NCI-H748 treated with DMSO at 0.1 percent for 48 hours (cell line): ENCODE results near the gene ZNF273.
"Not testable (repeated sequence)": the region's sequence is repeated elsewhere in the genome, so short reads cannot be mapped to it uniquely, and the experiment has no call there.

ENCODE experiments used
- DNase-seq: peaks from one replicate; lab custom pipeline; 2025; lab: John Stamatoyannopoulos, UW

Gene ZNF273

DNA sequence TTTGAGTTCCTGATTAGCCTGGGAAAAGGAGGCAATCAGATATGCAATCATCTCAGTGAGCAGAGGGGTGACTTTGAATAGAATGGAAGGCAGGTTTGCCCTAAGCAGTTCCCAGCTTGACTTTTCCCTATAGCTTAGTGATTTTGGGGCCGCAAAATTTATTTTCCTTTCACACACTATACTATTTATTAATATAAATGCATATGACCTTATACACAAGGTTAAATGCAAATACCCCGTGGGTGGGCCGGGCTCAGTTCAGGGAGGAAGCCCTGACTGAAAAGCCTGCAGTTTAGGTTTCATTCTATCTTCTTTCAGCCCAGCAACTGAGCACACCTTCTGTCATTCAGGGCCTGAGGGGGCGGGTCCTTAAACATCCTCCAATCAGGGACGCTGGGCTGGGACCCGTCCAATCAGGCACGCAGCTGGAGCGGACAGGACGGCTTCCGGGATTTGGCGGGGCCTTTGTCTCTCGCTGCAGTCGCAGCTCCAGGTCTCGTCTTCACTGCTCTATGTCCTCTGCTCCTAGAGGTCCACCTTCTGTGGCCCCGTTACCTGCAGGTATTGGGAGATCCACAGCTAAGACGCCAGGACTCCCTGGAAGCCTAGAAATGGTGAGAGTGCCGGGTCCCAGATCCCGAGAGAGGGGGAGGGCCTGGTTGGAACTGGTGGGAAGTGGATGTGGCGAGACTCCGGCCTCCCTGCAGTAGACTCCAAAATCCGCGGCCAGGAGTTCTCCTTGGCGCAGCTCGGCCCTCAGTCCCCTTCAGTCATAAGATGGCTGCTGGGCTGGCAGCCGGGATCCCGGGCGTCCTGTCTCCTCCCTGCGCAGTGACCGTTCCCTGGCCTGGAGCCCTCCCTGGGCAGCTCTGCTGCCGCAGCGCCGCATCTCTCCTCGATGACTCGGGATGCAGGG is at the start of gene ZNF273:
Gene ZNF273, plus strand, starts transcription at position 468 of the 916 bp plus-strand sequence. Its CDS starts 45 bp downstream, at position 513.
- DNase-seq: peak; percentile 88

DNA sequence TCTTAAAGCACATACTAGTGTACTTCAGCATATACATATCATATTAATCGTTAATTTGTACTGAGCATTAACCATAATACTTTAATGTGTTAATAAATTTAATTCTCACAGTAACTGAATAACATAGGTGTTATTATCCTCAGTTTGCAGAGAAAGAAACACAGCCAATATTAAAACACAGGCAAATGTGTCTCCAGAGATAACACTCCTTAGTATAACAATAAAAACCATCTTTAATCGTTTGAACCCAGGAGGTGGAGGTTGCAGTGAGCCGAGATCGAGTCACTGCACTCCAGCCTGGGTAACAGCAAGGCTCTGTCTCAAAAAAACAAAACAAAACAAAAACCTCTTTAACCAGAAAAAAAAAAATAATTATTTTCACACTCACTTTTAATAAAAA is 49.4 kb upstream of the ZNF273 start:
- DNase-seq: no peak

DNA sequence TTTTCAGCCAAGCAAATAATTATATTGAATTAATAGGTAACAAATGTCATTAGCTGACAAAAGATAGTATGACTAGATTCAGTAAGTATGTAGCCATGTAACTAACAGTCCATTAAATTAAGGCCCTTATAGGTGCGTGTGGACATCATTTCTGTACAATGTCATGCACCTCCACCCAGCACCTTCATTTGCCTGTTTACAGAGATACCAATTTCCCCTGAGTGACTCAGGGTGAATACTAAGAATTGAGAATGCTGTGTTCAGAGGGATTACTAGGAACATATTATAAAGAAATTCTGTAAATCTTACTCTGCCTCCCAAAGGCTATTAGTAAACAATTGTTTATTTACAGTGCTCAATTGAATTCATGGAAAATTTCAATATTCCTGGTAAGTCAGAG is 48.1 kb upstream of the ZNF273 start:
- no peak for DNase-seq

DNA sequence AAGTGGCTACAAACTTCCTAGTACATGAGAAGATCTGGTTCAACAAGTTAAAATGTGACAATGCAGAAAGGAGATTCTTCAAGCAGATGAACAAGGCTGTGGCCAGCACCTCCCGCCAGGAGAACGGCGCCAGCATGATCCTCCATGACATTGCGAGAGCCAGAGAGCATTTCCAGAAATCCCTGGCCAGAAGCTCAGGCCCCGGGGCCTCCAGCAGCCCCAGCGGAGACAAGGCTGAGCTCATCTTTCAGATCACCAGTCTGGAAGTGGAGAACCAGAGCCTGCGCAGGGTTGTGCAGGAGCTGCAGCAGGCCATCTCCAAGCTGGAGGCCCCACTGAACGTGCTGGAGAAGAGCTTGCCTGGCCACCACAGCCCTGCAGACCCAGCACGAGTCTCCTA is 40.1 kb upstream of the ZNF273 start:
- DNase-seq: no peak

DNA sequence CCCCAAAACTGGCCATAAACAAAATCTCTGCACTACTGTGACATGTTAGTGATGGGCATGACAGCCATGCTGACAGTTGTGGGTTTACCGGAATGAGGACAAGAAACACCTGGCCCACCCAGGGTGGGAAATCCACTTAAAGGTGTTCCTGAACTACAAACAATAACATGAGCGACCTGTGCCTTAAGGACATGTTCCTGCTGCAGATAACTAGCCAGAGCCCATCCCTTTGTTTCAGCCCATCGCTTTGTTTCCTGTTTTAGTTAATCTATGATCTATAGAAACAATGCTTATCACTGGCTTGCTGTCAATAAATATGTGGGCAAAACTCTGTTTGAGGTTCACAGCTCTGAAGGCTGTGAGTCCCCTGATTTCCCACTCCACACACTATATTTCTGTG is 39.5 kb upstream of the ZNF273 start:
- not testable (repeated sequence) for DNase-seq

DNA sequence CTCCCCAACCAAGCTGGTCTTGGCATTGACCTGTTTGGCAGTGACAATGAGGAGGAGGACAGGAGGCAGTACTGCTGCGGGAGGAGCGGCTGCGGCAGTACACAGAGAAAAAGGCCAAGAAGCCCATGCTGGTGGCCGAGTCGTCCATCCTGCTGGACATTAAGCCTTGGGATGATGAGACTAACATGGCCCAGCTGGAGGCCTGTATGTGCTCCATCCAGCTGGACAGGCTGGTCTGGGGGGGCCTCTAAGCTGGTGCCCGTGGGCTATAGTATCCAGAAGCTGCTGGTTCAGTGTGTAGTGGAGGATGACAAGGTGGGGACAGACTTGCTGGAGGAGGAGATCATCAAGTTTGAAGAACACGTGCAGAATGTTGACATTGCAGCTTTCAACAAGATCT is 39.1 kb upstream of the ZNF273 start:
- DNase-seq: no peak

DNA sequence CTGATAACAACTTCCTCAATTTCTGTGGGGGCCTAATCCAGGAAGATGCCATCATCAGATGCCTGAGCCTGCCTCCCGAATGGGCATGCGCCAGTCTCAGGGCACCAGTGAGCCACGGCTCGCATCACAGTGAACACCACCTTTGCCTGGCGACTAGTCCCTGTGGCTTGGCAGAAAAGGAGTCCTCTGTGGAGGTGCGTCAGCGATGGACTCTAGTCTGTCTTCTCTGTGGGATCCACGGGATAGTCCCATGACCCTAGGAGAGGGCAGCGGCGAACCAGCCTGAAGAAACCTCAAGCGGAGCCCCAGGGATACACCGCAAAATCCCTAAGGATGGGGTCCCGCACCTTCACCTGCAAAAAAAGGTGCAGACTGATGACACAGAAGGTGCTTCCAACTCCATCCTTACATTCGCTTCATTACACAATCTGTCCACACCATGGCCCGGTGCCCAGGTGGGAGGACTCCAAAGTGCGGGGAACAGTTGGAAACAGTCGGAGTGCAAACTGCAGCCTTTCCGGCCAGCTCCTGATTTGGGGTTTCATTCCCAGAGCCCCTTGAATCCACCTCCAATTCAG is 35.1 kb upstream of the ZNF273 start:
- no peak for DNase-seq

DNA sequence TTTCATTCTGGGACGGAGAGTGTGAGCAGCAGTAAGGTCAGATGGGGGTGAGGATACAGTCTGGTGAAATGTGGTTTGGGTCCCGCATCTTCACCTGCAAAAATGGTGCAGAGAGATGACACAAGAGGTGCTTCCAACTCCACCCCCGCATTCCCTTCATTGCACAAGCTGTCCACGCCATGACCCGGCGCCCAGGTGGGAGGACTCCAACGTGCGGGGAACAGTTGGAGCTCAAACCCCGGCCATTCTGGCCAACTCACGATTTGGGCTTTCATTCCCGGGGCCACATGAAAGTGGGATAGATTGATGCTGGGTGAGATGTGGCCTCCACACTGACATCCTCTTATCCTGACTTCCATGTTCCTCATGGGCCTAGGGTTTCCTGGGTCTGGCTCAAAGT is 34.6 kb upstream of the ZNF273 start:
- no peak for DNase-seq

DNA sequence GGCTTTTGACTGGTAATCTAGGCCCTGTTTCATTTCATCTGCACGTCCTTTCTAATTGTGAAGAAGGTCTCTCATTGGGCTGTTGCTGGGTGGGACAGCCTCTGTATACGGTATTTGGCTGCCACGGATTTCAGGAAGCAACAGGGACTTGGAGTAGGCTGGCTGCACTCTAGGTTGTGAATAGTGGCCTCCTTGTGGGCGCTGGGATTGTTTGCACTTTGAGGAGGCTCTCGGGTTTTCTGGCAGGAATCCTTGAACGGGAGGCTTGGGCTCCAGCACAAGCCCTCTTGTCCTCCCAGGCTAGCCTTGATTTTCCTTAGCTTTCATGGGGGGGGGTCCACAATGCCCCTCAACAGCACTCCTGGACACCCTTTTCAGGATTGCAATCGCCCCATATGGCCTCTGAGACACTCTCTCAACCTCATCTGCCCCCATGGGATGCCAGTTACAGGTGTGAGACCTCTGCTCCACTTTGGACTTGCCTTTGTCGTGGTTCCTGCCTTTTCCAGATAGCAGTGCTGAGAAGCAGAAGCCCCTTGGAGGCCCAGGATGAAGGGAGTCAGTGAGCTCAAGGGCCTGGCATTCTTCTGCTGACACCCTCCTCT is 33.9 kb upstream of the ZNF273 start:
- DNase-seq: no peak

DNA sequence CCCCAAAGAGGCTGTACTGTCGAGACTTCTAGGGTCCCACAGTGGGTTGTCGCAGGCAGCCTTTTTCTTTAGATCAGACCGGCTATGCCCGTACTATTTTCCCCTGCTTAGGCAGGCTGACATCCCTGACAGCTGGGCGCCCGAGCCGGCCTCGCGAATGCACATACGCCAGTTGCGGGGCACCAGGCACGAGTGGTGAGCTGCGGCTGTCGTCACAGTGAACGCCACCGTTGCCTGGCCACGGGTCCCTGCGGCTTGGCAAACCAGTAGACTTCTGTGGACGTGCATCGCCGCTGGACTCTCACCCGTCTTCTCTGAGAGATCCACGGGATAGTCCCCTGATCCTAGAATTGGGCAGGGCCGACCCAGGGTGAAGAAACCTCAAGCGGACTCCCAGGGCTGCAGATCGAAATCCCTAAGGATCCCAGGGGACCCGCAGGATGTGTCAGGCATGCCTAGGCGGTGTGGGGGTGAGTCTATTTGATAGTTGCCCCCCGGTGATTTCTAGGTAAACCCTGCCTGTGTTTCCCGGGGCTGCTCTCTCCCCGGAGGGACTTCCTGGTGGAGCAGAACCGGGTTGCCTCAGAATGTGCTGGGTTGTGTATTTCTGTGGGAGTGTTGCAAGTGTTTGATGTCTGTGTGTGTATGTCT is 33.0 kb upstream of the ZNF273 start:
- no peak for DNase-seq

DNA sequence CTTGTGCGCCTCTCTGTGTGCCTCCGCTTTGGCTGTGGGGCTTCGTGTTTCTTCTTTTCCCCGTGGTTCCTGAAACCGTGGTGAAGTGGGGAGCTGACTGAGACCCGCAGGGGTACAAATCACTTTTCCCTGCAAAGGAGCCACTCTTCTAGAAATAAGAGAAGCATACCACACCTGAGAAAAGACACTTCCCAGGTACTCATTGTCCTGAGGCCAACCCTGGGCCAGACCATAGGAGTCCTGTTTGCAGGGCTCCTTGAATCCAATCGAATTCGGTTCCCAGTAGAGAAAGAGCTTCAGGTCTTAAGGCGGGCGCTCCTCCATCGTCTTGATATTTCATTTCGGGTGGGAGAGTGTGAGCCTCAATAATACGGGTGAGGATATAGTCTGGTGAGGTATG is 32.4 kb upstream of the ZNF273 start:
- DNase-seq: no peak

DNA sequence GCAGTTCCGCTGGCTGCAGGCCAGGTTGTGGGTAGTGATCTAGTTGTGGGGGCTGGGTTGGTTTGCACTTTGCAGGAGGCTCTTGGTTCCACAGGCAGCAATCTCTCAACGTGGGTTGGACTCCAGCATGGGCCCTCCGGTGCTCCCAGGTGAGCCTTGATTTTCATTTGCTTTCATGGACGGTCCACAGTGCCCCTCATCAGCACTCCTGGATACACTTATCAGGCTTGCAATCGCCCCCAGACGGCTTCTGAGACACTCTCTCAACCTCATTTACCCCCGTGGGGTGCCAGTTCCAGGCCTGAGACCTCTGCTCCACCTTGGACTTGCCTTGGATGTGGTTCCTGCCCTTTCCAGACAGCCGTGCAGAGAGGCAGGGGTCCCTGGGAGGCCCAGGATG is 31.3 kb upstream of the ZNF273 start:
- DNase-seq: no peak

DNA sequence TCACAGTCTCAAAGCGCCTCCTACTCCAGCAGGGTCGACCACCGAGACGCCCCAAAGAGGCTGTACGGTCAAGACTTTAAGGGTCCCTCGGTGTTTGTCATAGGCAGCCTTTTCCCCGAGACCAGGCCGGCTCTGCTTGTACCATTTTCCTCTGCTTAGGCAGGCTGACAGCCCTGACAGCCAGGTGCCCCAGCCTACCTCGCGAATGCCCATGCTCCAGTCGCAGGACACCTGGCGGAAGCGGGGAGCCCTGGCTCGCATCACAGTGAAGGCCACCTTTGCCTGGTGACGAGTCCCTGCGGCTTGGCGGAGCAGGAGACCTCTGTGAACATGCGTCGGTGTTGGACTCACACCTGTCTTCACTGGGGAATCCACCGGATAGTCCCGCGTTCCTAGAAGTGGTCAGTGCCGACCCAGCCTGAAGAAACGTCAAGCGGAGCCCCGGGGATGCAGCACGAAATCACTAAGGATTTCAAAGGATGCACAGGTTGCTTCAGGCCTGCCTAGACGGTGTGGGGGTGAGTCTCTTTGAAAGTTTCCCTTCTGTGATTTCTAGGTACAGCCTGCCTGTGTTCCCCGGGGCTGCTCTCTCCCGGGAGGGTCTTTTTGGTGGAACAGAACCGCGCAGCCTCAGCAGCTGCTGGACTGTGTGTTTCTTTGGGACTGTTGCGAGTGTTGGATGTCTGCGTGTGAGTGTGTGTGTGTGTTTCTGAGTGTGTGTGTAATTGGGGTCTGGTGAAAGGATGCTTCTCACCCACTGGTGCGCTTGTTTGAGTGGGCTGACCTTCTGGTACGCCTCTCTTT is 30.5 kb upstream of the ZNF273 start:
- no peak for DNase-seq

DNA sequence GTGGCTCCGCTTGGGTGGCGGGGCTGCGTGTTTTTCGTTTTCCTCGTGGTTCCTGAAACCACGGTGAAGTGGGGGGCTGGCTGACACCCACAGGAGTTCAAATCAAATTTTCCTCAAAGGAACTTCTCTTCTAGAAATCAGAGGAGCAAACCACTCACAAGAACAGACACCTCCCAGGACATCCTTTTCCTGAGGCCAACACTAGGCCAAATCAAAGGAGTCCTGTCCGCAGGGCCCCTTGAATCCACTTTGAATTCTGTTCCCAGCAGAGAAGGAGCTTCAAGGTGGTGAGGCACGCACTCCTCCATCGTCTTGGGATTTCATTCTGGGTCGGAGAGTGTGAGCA is 29.9 kb upstream of the ZNF273 start:
- no peak for DNase-seq

DNA sequence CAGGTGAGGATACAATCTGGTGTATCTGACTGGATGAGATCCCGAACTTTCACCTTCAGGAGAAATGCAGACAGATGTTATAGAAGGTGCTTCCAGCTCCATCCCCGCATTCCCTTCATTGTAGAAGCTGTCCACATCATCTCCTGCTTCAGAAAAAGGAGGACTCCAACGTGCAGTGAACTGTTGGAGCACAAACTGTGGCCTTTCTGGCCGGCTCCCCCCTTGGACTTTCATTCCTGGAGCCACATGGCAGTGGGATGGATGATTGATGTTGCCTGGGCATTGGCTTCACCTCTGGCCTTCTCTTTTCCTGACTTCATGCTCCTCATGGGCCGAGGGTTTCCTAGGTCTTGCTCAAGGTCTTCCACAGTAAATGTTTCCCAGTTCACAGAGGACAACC is 29.6 kb upstream of the ZNF273 start:
- DNase-seq: no peak

DNA sequence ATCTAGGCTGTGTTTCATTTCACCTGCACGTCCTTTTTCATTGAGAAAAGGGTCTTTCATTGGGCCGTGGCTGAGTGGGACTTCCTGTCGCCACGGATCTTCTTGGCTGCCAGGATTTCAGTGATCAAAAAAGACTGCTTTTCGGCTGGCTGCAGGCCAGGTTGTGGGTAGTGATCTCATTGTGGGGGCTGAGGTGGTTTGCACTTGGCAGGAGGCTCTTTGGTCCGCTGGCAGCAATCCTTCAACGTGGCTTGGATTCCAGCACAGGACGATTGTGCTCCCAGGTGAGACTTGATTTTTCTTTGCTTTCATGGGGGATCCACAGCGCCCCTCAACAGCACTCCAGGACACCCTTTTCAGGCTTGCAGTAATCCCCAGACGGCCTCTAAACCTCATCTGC is 29.0 kb upstream of the ZNF273 start:
- no peak for DNase-seq

DNA sequence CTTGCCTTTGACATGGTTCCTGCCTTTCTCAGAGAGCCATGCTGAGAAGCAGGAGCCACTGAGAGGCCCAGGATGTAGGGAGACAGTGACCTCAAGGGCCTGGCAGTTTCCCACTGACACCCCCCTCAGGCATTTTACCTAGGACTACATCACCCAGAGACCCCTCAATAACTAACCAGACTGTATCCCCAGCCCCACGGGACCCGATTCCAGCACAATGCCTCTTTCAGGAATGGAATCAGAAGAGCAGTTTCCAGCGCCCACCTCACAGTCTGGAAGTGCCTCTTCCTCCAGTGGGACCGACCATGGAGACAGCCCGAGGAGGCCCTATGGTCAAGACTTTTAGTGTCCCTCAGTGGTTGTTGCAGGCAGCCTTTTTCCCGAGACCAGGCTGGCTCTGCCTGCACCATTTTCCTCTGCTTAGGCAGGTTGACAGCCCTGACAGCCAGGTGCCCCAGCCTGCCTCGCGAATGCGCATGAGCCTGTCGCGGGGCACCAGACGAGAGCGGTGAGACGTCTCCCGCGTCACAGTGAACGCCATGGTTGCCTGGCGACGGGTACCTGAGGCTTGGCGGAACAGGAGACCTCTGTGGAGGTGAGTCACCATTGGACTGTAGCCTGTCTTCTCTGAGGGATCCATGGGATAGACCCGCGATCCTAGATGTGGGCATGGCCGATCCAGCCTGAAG is 28.4 kb upstream of the ZNF273 start:
- no peak for DNase-seq

DNA sequence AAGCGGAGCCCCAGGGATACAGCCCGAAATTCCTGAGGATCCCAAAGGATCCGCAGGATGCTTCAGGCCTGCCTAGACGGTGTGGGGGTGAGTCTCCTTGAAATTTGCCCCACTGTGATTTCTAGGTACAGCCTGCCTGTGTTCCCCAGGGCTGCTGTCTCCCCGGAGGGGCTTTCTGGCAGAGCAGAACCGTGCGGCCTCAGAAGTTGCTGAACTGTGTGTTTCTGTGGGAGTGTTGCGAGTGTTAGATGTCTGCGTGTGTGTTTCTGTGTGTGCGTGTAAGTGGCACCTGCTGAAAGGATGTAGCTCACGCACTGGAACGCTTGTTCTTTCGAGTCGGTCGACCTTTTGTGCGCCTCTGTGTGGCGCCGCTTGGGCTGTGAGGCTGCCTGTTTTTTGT is 27.8 kb upstream of the ZNF273 start:
- no peak for DNase-seq

DNA sequence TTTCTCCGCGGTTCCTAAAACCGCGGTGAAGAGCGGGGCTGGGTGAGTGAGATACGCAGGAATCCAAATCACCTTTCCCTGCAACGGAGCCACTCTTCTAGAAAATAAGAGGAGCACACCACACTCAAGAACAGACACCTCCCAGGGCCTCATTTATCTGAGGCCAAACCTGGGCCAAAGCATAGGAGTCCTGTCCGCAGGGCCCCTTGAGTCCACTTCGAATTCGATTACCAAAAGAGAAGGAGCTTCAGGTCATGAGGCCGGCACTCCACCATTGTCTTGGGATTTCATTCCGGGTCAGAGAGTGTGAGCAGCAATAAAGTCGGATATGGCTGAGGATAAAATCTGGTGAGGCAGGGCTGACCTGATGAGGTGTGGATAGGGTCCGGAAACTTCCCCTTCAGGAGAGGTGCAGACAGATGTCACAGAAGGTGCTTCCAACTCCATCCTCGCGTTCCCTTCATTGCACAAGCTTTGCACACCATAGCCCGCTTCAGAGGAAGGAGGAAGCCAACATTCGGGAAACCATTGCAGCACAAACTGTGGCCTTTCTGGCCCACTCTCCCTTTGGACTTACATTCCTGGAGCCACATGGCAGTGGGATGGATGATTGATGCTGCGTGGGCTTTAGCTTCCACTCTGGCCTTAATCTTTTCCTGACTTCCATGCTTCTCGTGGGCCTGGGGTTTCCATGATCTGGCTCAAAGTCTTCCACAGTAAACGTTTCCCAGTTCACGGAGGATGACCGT is 27.2 kb upstream of the ZNF273 start:
- DNase-seq: no peak
